Mucosa of descending colon (tissue), 3 donors: ENCODE measurements around the gene PCGF2. TPM values are rescaled to one million over a fixed set of nuclear protein-coding genes. Genes with fewer than 3 reads are reported as not detected.
"Not testable (repeated sequence)": the region's sequence is repeated elsewhere in the genome, so short reads cannot be mapped to it uniquely, and the experiment has no call there.

Experiments
- ATAC-seq: fragments of 200-7000 bp; cut with Tn5 transposase; one replicate; pipeline ENCODE4 v1.9.1; 2020; ENCODE audit warnings: mild to moderate bottlenecking, moderate library complexity
- DNase-seq, 3 donors: peaks; one replicate each; pipeline ENCODE4 v3.0.0-alpha.2; 2020
- H3K36me3 ChIP-seq: fragments of 200-600 bp; one replicate; pipeline ENCODE4 v1.8.0; 2021; ENCODE audit warnings: low read depth, mild to moderate bottlenecking
- H3K4me1 ChIP-seq: fragments of 200-600 bp; one replicate; pipeline ENCODE4 v1.8.0; 2021; ENCODE audit warnings: low read depth, mild to moderate bottlenecking
- H3K4me3 ChIP-seq: fragments of 200-600 bp; one replicate; pipeline ENCODE4 v1.8.0; 2021; ENCODE audit warnings: mild to moderate bottlenecking
- H3K9me3 ChIP-seq: fragments of 200-600 bp; one replicate; pipeline ENCODE4 v1.8.0; 2021; ENCODE audit warnings: mild to moderate bottlenecking
- CTCF ChIP-seq: fragments of 200-600 bp; IDR thresholded peaks from one replicate; pipeline ENCODE4 v1.8.0; 2022; ENCODE audit warnings: antibody characterized with exemption, mild to moderate bottlenecking
- intact Hi-C, 2 donors: fragments of 100-400 bp; cut with DNase I in 1 of 2; cut with micrococcal nuclease in 1 of 2; formaldehyde crosslinking; loops; one replicate each; pipeline versions ENCODE4 v1.11.0 to v1.11.1; 2022; cut with DNase I, micrococcal nuclease
- total RNA-seq, 3 donors: library from RNA; stranded (reverse); fragmentation: NEBNext Ultra II Directional in 2 of 3; extraction: Animal tissue kit (Norgen Biotek cat#: 25700) in 2 of 3; gene quantifications; one replicate each; pipeline versions ENCODE4 v1.2.1 to v1.2.4, GENCODE V29; 2021 to 2023
- donor health status: DM: no; HTN: no; CAD: no; lungs with moderate emphysema.
- donor health status: DM: no; HTN: no; CAD: no.
- donor health status: DM: no; HTN: yes; CAD: no.

The PCGF2 gene
- total RNA-seq, 3 donors from 2014 or later: 23.8 to 30.7 (median 25.5) TPM

- no peaks in the 10 kb centered on the region for H3K36me3 ChIP-seq
- peak overlapping the region; percentile 50 for H3K4me3 ChIP-seq
- ATAC-seq (peak; percentile 75), DNase-seq (peak; percentile 94 to 97 (median 94))
- peaks cover 39% of the 10 kb centered on the region for H3K4me1 ChIP-seq
- H3K9me3 ChIP-seq: no peaks in the 10 kb centered on the region
- intact Hi-C loops: loop anchor here in 1 of 2 donors (10.0 kb wide), 1 partner anchor 56 kb away; the partner anchor contains the start of gene EPOP
- TF ChIP-seq CTCF: no peak
Observed at GRCh38 chr17:38730526-38731379, 17.4 kb downstream of the PCGF2 start.

GRCh38 chr17:38729886-38730525, 18.1 kb downstream of the PCGF2 start, which contains the start of gene CISD3:
CISD3 (plus strand) TSS chr17:38730341; CDS start chr17:38730359, 18 bp downstream.
- Histone ChIP-seq H3K36me3 (no peaks in the 10 kb centered on the region), H3K9me3 (no peaks in the 10 kb centered on the region), H3K4me1 (peaks cover 47% of the 10 kb centered on the region), H3K4me3 (peak within 1 kb of the TSS; percentile 50)
- DNase-seq (peak; percentile 90 to 94 (median 93)), ATAC-seq (peak; percentile 81)
- intact Hi-C loops: loop anchor here in 1 of 2 donors (10.0 kb wide), 1 partner anchor 55 kb away; the partner anchor contains the start of gene EPOP
- TF ChIP-seq CTCF: peak; percentile 93

GRCh38 chr17:38729368-38729885, 18.7 kb downstream of the PCGF2 start:
- intact Hi-C loops: no loop called here
- Histone ChIP-seq H3K9me3 (no peaks in the 10 kb centered on the region), H3K36me3 (no peaks in the 10 kb centered on the region), H3K4me1 (peaks cover 50% of the 10 kb centered on the region), H3K4me3 (peak overlapping the region; percentile 15)
- DNase-seq (peak in 1 of 3 donors; percentile 20), ATAC-seq (no peak)
- TF ChIP-seq CTCF: no peak

GRCh38 chr17:38728290-38728831, 19.8 kb downstream of the PCGF2 start:
- intact Hi-C loops: no loop called here
- DNase-seq (peak in 1 of 3 donors; percentile 58), ATAC-seq (no peak)
- H3K4me1 ChIP-seq: peaks cover 53% of the 10 kb centered on the region
- no peak for TF ChIP-seq CTCF
- H3K9me3 ChIP-seq: no peaks in the 10 kb centered on the region
- H3K4me3 ChIP-seq: no peak overlapping the region
- no peaks in the 10 kb centered on the region for H3K36me3 ChIP-seq

- Histone ChIP-seq H3K4me3 (no peak overlapping the region), H3K4me1 (peaks cover 47% of the 10 kb centered on the region), H3K36me3 (no peaks in the 10 kb centered on the region), H3K9me3 (no peaks in the 10 kb centered on the region)
- DNase-seq (peak in 1 of 3 donors; percentile 14), ATAC-seq (no peak)
- intact Hi-C loops: no loop called here
- no peak for TF ChIP-seq CTCF
Observed at GRCh38 chr17:38727736-38728135, 20.4 kb downstream of the PCGF2 start.

- H3K4me3 ChIP-seq, H3K36me3 ChIP-seq, intact Hi-C loops, H3K9me3 ChIP-seq: not testable (repeated sequence)
- ATAC-seq (peak; percentile 72), DNase-seq (peak; percentile 84 to 89 (median 85))
- H3K4me1 ChIP-seq: peaks cover 32% of the 10 kb centered on the region
Observed at GRCh38 chr17:38726145-38726544, 22.0 kb downstream of the PCGF2 start.
